GM23248 (cell line): ENCODE data around the gene SARDH. TPM values are rescaled to one million over a fixed set of nuclear protein-coding genes. Genes with fewer than 3 reads are reported as not detected.

Experiments
- DNase-seq: peaks from one replicate; pipeline ENCODE4 v3.0.0-alpha.2; 2015
- H2AFZ ChIP-seq: fragments of 200-600 bp; sonication (generic); 2 replicates; pipeline ENCODE4 v1.6.1; 2016; ENCODE audit warnings: antibody characterized with exemption
- H3F3A ChIP-seq: fragments of 200-600 bp; sonication (generic); 2 replicates; pipeline ENCODE4 v1.6.1; 2016; ENCODE audit warnings: mild to moderate bottlenecking, antibody characterized with exemption, mixed run types; ENCODE audit not compliant: insufficient read depth
- H3K27ac ChIP-seq: fragments of 200-600 bp; sonication (generic); 2 replicates; pipeline ENCODE4 v1.5.1; 2016; ENCODE audit warnings: mild to moderate bottlenecking
- H3K27me3 ChIP-seq: fragments of 200-600 bp; sonication (generic); replicated peaks from 2 replicates; pipeline ENCODE4 v1.6.1; 2016; ENCODE audit warnings: mild to moderate bottlenecking; ENCODE audit not compliant: insufficient read depth
- H3K36me3 ChIP-seq: fragments of 200-600 bp; sonication (generic); 2 replicates; pipeline ENCODE4 v1.6.1; 2016; ENCODE audit warnings: low read depth, mild to moderate bottlenecking
- H3K4me1 ChIP-seq: fragments of 200-600 bp; sonication (generic); 2 replicates; pipeline ENCODE4 v1.6.1; 2016; ENCODE audit warnings: mild to moderate bottlenecking; ENCODE audit not compliant: insufficient read depth
- H3K4me2 ChIP-seq: fragments of 200-600 bp; sonication (generic); one replicate; pipeline ENCODE4 v1.6.1; 2016; ENCODE audit warnings: mild to moderate bottlenecking; ENCODE audit not compliant: unreplicated experiment
- H3K4me3 ChIP-seq: fragments of 200-600 bp; sonication (generic); 2 replicates; pipeline ENCODE4 v1.5.1; 2016; ENCODE audit warnings: mild to moderate bottlenecking
- H3K79me2 ChIP-seq: fragments of 200-600 bp; sonication (generic); 2 replicates; pipeline ENCODE4 v1.6.1; 2016; ENCODE audit warnings: mild to moderate bottlenecking; ENCODE audit not compliant: insufficient read depth
- H3K9ac ChIP-seq: fragments of 200-600 bp; sonication (generic); 2 replicates; pipeline ENCODE4 v1.6.1; 2016; ENCODE audit warnings: mild to moderate bottlenecking
- H3K9me2 ChIP-seq: fragments of 200-600 bp; sonication (generic); 2 replicates; pipeline ENCODE4 v1.6.1; 2016; ENCODE audit warnings: mixed run types, mild to moderate bottlenecking, moderate library complexity; ENCODE audit not compliant: insufficient read depth
- H3K9me3 ChIP-seq: fragments of 200-600 bp; sonication (generic); one replicate; pipeline ENCODE4 v1.6.1; 2017; ENCODE audit warnings: low read depth
- H4K20me1 ChIP-seq: fragments of 200-600 bp; sonication (generic); 2 replicates; pipeline ENCODE4 v1.6.0; 2016; ENCODE audit not compliant: insufficient read depth
- EZH2 ChIP-seq: fragments of 200-600 bp; sonication (generic); IDR thresholded peaks from 2 replicates; pipeline ENCODE4 v1.6.1; 2018; ENCODE audit warnings: antibody characterized with exemption, mild to moderate bottlenecking; ENCODE audit not compliant: insufficient read depth, poor library complexity, severe bottlenecking
- EZH2phosphoT487 ChIP-seq: fragments of 200-600 bp; sonication (generic); IDR thresholded peaks from 2 replicates; pipeline ENCODE4 v1.6.1; 2018; ENCODE audit warnings: antibody characterized with exemption, moderate library complexity, mild to moderate bottlenecking, low read depth; ENCODE audit not compliant: insufficient read depth
- WGBS, 2 experiments: methylation state at CpG; one replicate each; pipeline ENCODE4 v1.1.6; 2015 to 2017; ENCODE audit warnings: low lambda C conversion rate in 2 of 2, low coverage in 1 of 2; ENCODE audit errors: missing lambda C conversion rate in 2 of 2; 5-methylcytosine and 5-hydroxymethylcytosine counted together
- in situ Hi-C: fragments of 300-500 bp; cut with MboI; formaldehyde crosslinking; loops from 2 replicates; pipeline ENCODE4 v1.15.0; 2020
- polyA plus RNA-seq: library from polyadenylated mRNA; unstranded; fragments of >200 nt; fragmentation: Nextera tagmentation; extraction: Ambion mirVana; gene quantifications from 2 replicates; pipeline ENCODE4 v1.2.1, GENCODE V29; 2016
- total RNA-seq: library from RNA; depleted of rRNA; stranded (reverse); fragments of >200 nt; shearing (Covaris generic); gene quantifications from 2 replicates; pipeline ENCODE4 v1.2.3, GENCODE V29; 2014; rRNA removed

Gene SARDH
- total and polyA plus RNA-seq, 2 experiments from 2014 or later = 0.16 to 2.4 TPM

GRCh38 chr9:133614678-133615077 lies 123.5 kb downstream of the SARDH start:
- Histone ChIP-seq H3K9ac (no peak overlapping the region), H3K9me3 (no peaks in the 10 kb centered on the region), H4K20me1 (no peaks in the 10 kb centered on the region), H3K36me3 (no peaks in the 10 kb centered on the region), H3K4me2 (no peak overlapping the region), H3K27me3 (peaks cover 55% of the 10 kb centered on the region), H3K79me2 (no peaks in the 10 kb centered on the region), H2AFZ (no peak overlapping the region), H3F3A (no peaks in the 10 kb centered on the region), H3K4me1 (no peaks in the 10 kb centered on the region), H3K27ac (no peak overlapping the region), H3K4me3 (no peak overlapping the region), H3K9me2 (no peaks in the 10 kb centered on the region)
- no peak for DNase-seq
- TF ChIP-seq EZH2phosphoT487 (no peak), EZH2 (no peak)
- in situ Hi-C loops = no loop called here
- 26 to 27% methylated on average over 3 to 5 of the region's 5 CpGs for WGBS, 2 experiments

- H3F3A ChIP-seq = no peaks in the 10 kb centered on the region
- no peaks in the 10 kb centered on the region for H3K36me3 ChIP-seq
- no peak overlapping the region for H3K4me3 ChIP-seq
- no peak overlapping the region for H3K4me2 ChIP-seq
- no peaks in the 10 kb centered on the region for H3K9me3 ChIP-seq
- no peak for TF ChIP-seq EZH2
- no peak for TF ChIP-seq EZH2phosphoT487
- H3K9me2 ChIP-seq = no peaks in the 10 kb centered on the region
- peaks cover 52% of the 10 kb centered on the region for H3K27me3 ChIP-seq
- no peaks in the 10 kb centered on the region for H4K20me1 ChIP-seq
- H3K9ac ChIP-seq = no peak overlapping the region
- no peaks in the 10 kb centered on the region for H3K79me2 ChIP-seq
- H3K4me1 ChIP-seq = no peaks in the 10 kb centered on the region
- no peak for DNase-seq
- H2AFZ ChIP-seq = no peak overlapping the region
- WGBS, 2 experiments = 21 to 31% methylated on average over 10 of the region's 10 CpGs
- in situ Hi-C loops = no loop called here
- no peak overlapping the region for H3K27ac ChIP-seq
Measured at GRCh38 chr9:133614056-133614455, 124.1 kb downstream of the SARDH start.

Other genes starting within 250 kb of the SARDH start
- gene MYMK, start 213.4 kb downstream of the SARDH start, total RNA-seq = not detected in 2 replicates
- gene MYMK, start 213.4 kb downstream of the SARDH start, polyA plus RNA-seq = not detected in 2 replicates
- gene ADAMTSL2, start 203.6 kb downstream of the SARDH start, total RNA-seq = 0.11 TPM in 1 of 2 replicates, not detected in the other
- gene ADAMTSL2, start 203.6 kb downstream of the SARDH start, polyA plus RNA-seq = not detected in 2 replicates
- gene FAM163B, start 129.0 kb downstream of the SARDH start, total RNA-seq = not detected in 2 replicates
- not detected in 2 replicates for gene FAM163B, start 129.0 kb downstream of the SARDH start, polyA plus RNA-seq
- not detected in 2 replicates for gene DBH, start 102.0 kb downstream of the SARDH start, total RNA-seq
- gene DBH, start 102.0 kb downstream of the SARDH start, polyA plus RNA-seq = not detected in 2 replicates